ENCODE measurements around the gene SENP6. TPM values are rescaled to one million over a fixed set of nuclear protein-coding genes. Genes with fewer than 3 reads are reported as not detected.

The SENP6 gene
- total and polyA plus RNA-seq, 10 donors = 29.2 to 166 (median 122) TPM

- no peaks in the 10 kb centered on the region for H3K9me3 ChIP-seq
- no peaks in the 10 kb centered on the region for H3K27me3 ChIP-seq (replicated peaks in 1 of 7)
- no peaks in the 10 kb centered on the region for H3K36me3 ChIP-seq
- intact Hi-C loops (cut with DNase I; ENCODE audit: low total_unique reads) = loop anchor here (10.0 kb wide), 1 partner anchor 54 kb away; no protein-coding TSS in a partner anchor
- no peak overlapping the region for H3K4me3 ChIP-seq
- TF ChIP-seq POLR2AphosphoS5 (IDR thresholded peaks at IDR 0.05) = no peak
- TF ChIP-seq CTCF (IDR thresholded peaks at IDR 0.05 in 8 of 11, conservative IDR thresholded peaks at IDR 0.05 in 3 of 11) = no peak
- no peak for TF ChIP-seq POLR2A (IDR thresholded peaks at IDR 0.05)
- WGBS, 5 donors = 46 to 69% (median 52%) methylated on average over 2 of the region's 2 CpGs
- H3K4me1 ChIP-seq = peaks cover 71 to 100% (median 97%) of the 10 kb centered on the region in 6 donors
- DNase-seq = no peak
- H3K27ac ChIP-seq = peak overlapping the region in 4 of 8 donors; percentile 60 to 81 (median 71)
Observed at GRCh38 chr6:75611011-75611701, 9.5 kb downstream of the SENP6 start.

- WGBS, 5 donors = 69 to 80% (median 76%) methylated on average over 5 of the region's 5 CpGs
- Histone ChIP-seq H3K27ac (peak overlapping the region; percentile 2 to 81 (median 50)), H3K4me1 (peaks cover 66 to 100% (median 95%) of the 10 kb centered on the region in 6 donors), H3K4me3 (peak overlapping the region in 1 of 8 donors; percentile 15), H3K27me3 (replicated peaks in 1 of 7) (no peaks in the 10 kb centered on the region), H3K36me3 (no peaks in the 10 kb centered on the region), H3K9me3 (no peaks in the 10 kb centered on the region)
- TF ChIP-seq POLR2AphosphoS5 (IDR thresholded peaks at IDR 0.05) (no peak), POLR2A (IDR thresholded peaks at IDR 0.05) (no peak), CTCF (IDR thresholded peaks at IDR 0.05 in 8 of 11, conservative IDR thresholded peaks at IDR 0.05 in 3 of 11) (no peak)
- DNase-seq = no peak
- intact Hi-C loops (cut with DNase I; ENCODE audit: low total_unique reads) = loop anchor here (10.0 kb wide), 1 partner anchor 53 kb away; no protein-coding TSS in a partner anchor
Observed at GRCh38 chr6:75611702-75612375, 10.2 kb downstream of the SENP6 start.

GRCh38 chr6:75612434-75612833, 10.8 kb downstream of the SENP6 start:
- no peaks in the 10 kb centered on the region for H3K9me3 ChIP-seq
- H3K27ac ChIP-seq = peak overlapping the region; percentile 2 to 81 (median 50)
- H3K4me1 ChIP-seq = peaks cover 61 to 100% (median 93%) of the 10 kb centered on the region in 6 donors
- H3K4me3 ChIP-seq = peak overlapping the region in 1 of 8 donors; percentile 15
- no peak for DNase-seq
- H3K36me3 ChIP-seq = no peaks in the 10 kb centered on the region
- intact Hi-C loops (cut with DNase I; ENCODE audit: low total_unique reads) = loop anchor here (10.0 kb wide), 1 partner anchor 52 kb away; no protein-coding TSS in a partner anchor
- TF ChIP-seq POLR2AphosphoS5 (IDR thresholded peaks at IDR 0.05) (no peak), CTCF (IDR thresholded peaks at IDR 0.05 in 8 of 11, conservative IDR thresholded peaks at IDR 0.05 in 3 of 11) (no peak), POLR2A (IDR thresholded peaks at IDR 0.05) (no peak)
- 51 to 57% (median 52%) methylated on average over 3 of the region's 3 CpGs for WGBS, 5 donors
- no peaks in the 10 kb centered on the region for H3K27me3 ChIP-seq (replicated peaks in 1 of 7)

DNA sequence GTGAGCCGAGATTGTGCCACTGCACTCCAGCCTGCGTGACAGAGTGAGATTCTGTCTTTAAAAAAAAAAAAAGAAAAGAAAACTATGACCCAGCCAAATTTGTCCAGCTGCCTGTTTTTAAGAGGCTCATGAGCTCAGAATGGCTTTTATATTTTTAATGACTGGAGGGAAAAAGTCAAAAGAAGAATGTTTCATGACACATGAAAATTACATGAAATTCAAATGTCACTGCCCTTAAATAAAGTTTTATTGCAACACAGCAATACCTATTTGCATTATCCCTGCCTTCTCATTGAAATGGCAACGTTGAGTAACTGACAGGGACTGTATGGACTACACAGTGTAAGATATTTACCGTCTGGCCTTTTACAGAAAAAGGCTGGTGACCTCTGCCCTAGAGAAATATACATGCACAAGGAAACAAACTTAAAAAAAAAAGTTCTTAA, 11.4 kb downstream of the SENP6 start:
- TF ChIP-seq POLR2A (IDR thresholded peaks at IDR 0.05) = no peak
- no peak for TF ChIP-seq POLR2AphosphoS5 (IDR thresholded peaks at IDR 0.05)
- TF ChIP-seq CTCF (IDR thresholded peaks at IDR 0.05 in 8 of 11, conservative IDR thresholded peaks at IDR 0.05 in 3 of 11) = no peak
- WGBS, 5 donors = 45 to 54% (median 48%) methylated on average over 4 of the region's 4 CpGs
- Histone ChIP-seq H3K4me1 (peaks cover 64 to 100% (median 91%) of the 10 kb centered on the region in 6 donors), H3K9me3 (no peaks in the 10 kb centered on the region), H3K36me3 (no peaks in the 10 kb centered on the region), H3K4me3 (peak overlapping the region in 3 of 8 donors; percentile 0 to 12 (median 7)), H3K27me3 (replicated peaks in 1 of 7) (no peaks in the 10 kb centered on the region), H3K27ac (peak overlapping the region; percentile 16 to 81 (median 58))
- intact Hi-C loops (cut with DNase I; ENCODE audit: low total_unique reads) = loop anchor here (10.0 kb wide), 1 partner anchor 52 kb away; no protein-coding TSS in a partner anchor
- DNase-seq = no peak
